HepG2 (cell line): ENCODE measurements around the gene DOCK2. TPM values are rescaled to one million over a fixed set of nuclear protein-coding genes. Genes with fewer than 3 reads are reported as not detected.

ENCODE experiments used
- ATAC-seq: fragments of 200-7000 bp; cut with Tn5 transposase; 3 replicates; pipeline ENCODE4 v1.9.1; 2020; ENCODE audit warnings: mild to moderate bottlenecking, moderate library complexity
- BruUV-seq: library from RNA; stranded (reverse); fragments of 400-500 nt; replicated peaks from 2 replicates; lab custom pipeline; 2021; lab: Mats Ljungman, UMichigan
- CTCF ChIA-PET: fragments of 300-600 bp; formaldehyde crosslinking; extraction: SDS; loops from one replicate; lab custom pipeline; 2021; ENCODE audit warnings: low total read pairs, inconsistent platforms, low intra/inter-chr PET ratio; lab: Yijun Ruan, JAX
- POLR2A ChIA-PET: fragments of 350-600 bp; sonication (Branson Sonifier 250); formaldehyde crosslinking; loops from one replicate; lab custom pipeline; 2020; ENCODE audit warnings: antibody characterized with exemption, inconsistent platforms; lab: Yijun Ruan, JAX
- DNase-seq: peaks from one replicate; pipeline ENCODE4 v3.0.0-alpha.2; 2015; ENCODE audit warnings: low spot score
- FAIRE-seq: peaks from 3 replicates; lab custom pipeline; 2011; peaks lifted over from hg19 to GRCh38; lab: Jason Lieb, UNC
- H2AFZ ChIP-seq: one replicate; pipeline ENCODE4 v1.6.1; 2011; ENCODE audit warnings: low read length, inconsistent platforms
- H3K27ac ChIP-seq: fragments of 300-600 bp; 3 replicates; pipeline ENCODE4 v1.8.0; 2011; ENCODE audit warnings: mixed run types, mild to moderate bottlenecking, mixed read lengths, low read length, inconsistent platforms; ENCODE audit not compliant: insufficient read depth; ENCODE audit errors: extremely low read length
- H3K27me3 ChIP-seq, 2 experiments: fragments of 200-600 bp in 1 of 2; 2 replicates in 1 of 2; 3 replicates in 1 of 2; pipeline versions ENCODE4 v1.6.0 to v1.8.0; 2011; ENCODE audit warnings: low read length in 2 of 2, mild to moderate bottlenecking in 2 of 2, moderate library complexity in 2 of 2, inconsistent platforms in 1 of 2; ENCODE audit not compliant: insufficient read depth in 2 of 2, control insufficient read depth in 1 of 2
- H3K36me3 ChIP-seq, 2 experiments: fragments of 200-600 bp in 1 of 2; replicated peaks in 1 of 2; 2 replicates in 1 of 2; 3 replicates in 1 of 2; pipeline versions ENCODE4 v1.5.1 to v1.8.0; 2011; ENCODE audit warnings: low read length in 2 of 2, inconsistent platforms in 1 of 2; ENCODE audit not compliant: insufficient read depth in 2 of 2, control insufficient read depth in 1 of 2
- H3K4me1 ChIP-seq: 2 replicates; pipeline ENCODE4 v1.5.1; 2012; ENCODE audit warnings: low read length, inconsistent platforms; ENCODE audit not compliant: insufficient read depth
- H3K4me2 ChIP-seq: 2 replicates; pipeline ENCODE4 v1.6.0; 2011; ENCODE audit warnings: low read depth, low read length, inconsistent platforms
- H3K4me3 ChIP-seq, 3 experiments: fragments of 200-600 bp in 1 of 3; sonication (generic), shearing (Covaris generic) in 1 of 3; replicated peaks in 1 of 3; 2 replicates each; pipeline ENCODE4 v1.5.1; 2011 to 2016; ENCODE audit warnings: low read length in 3 of 3, inconsistent platforms in 2 of 3, low read depth in 2 of 3, mild to moderate bottlenecking in 2 of 3, control low read depth in 1 of 3, mixed read lengths in 1 of 3; ENCODE audit not compliant: insufficient read depth in 1 of 3
- H3K79me2 ChIP-seq: one replicate; pipeline ENCODE4 v1.6.1; 2011; ENCODE audit warnings: low read length, inconsistent platforms; ENCODE audit not compliant: insufficient read depth
- H3K9ac ChIP-seq: 2 replicates; pipeline ENCODE4 v1.6.0; 2011; ENCODE audit warnings: mild to moderate bottlenecking, low read depth, low read length, inconsistent platforms; ENCODE audit not compliant: insufficient read depth
- H3K9me3 ChIP-seq: 2 replicates; pipeline ENCODE4 v1.5.1; 2012; ENCODE audit warnings: mild to moderate bottlenecking, low read length
- H4K20me1 ChIP-seq: 2 replicates; pipeline ENCODE4 v1.6.0; 2011; ENCODE audit warnings: inconsistent platforms, mild to moderate bottlenecking, low read length, moderate library complexity; ENCODE audit not compliant: insufficient read depth
- ARID4A ChIP-seq: sonication (generic); formaldehyde crosslinking; IDR thresholded peaks from 2 replicates; pipeline ENCODE4 v1.5.0; 2020; ENCODE audit warnings: mild to moderate bottlenecking, missing genetic modification reagents, borderline replicate concordance
- ATF7-NPFF ChIP-seq: sonication (generic); formaldehyde crosslinking; IDR thresholded peaks from 2 replicates; pipeline ENCODE4 v1.8.1; 2023; ENCODE audit warnings: mild to moderate bottlenecking, low read depth, missing genetic modification reagents, moderate library complexity
- CCDC6 ChIP-seq: sonication (generic); formaldehyde crosslinking; IDR thresholded peaks from 2 replicates; pipeline ENCODE4 v1.8.1; 2022; ENCODE audit warnings: mild to moderate bottlenecking, missing genetic modification reagents, moderate library complexity
- KAT8 ChIP-seq: IDR thresholded peaks from 2 replicates; pipeline ENCODE4 v1.6.1; 2016; ENCODE audit warnings: missing genetic modification reagents, missing compliant biosample characterization
- NBN ChIP-seq: fragments of 450-650 bp; conservative IDR thresholded peaks from 2 replicates; pipeline ENCODE4 v1.6.1; 2017
- SP5 ChIP-seq: IDR thresholded peaks from 2 replicates; pipeline ENCODE4 v1.6.1; 2016; ENCODE audit warnings: low read depth, borderline replicate concordance
- WIZ ChIP-seq: sonication (generic); formaldehyde crosslinking; IDR thresholded peaks from 2 replicates; pipeline ENCODE4 v1.5.1; 2020; ENCODE audit warnings: mild to moderate bottlenecking, missing genetic modification reagents
- ZNF496 ChIP-seq: sonication (generic); formaldehyde crosslinking; IDR thresholded peaks from 2 replicates; pipeline ENCODE4 v1.8.1; 2023; ENCODE audit warnings: mild to moderate bottlenecking, moderate library complexity, missing genetic modification reagents; ENCODE audit not compliant: insufficient replicate concordance
- ZNF878 ChIP-seq: sonication (generic); formaldehyde crosslinking; IDR thresholded peaks from 2 replicates; pipeline ENCODE4 v1.8.1; 2023; ENCODE audit warnings: mild to moderate bottlenecking, missing genetic modification reagents, moderate library complexity
- WGBS: methylation state at CpG from one replicate; pipeline ENCODE4 v1.1.6; 2017; ENCODE audit warnings: low lambda C conversion rate; 5-methylcytosine and 5-hydroxymethylcytosine counted together
- in situ Hi-C: cut with HindIII; loops from 2 replicates; pipeline ENCODE4 v1.10.0; 2017; ENCODE audit warnings: low pct_unique_long_range_greater_than_20kb; ENCODE audit not compliant: extremely low pct_ligation_motif_present
- intact Hi-C: fragments of 100-400 bp; cut with micrococcal nuclease; formaldehyde crosslinking; loops from one replicate; pipeline ENCODE4 v1.10.0; 2022; ENCODE audit not compliant: unreplicated experiment
- polyA plus RNA-seq, 8 experiments: library from polyadenylated mRNA; depleted of rRNA in 3 of 8; stranded (reverse) in 7 of 8; unstranded in 1 of 8; fragments of >200 nt; fragmentation: Illumina TruSeq in 4 of 8; extraction: Trizol in 4 of 8; gene quantifications; 2 replicates each; pipeline versions ENCODE4 v1.2.1 to v1.2.3, GENCODE V29; 2011 to 2016; ENCODE audit warnings: low read depth in 4 of 8, missing spikeins in 1 of 8, mixed read lengths in 1 of 8; ENCODE audit not compliant: insufficient read depth in 1 of 8
- total RNA-seq, 5 experiments: library from RNA; depleted of rRNA; stranded (reverse); fragments of >200 nt; fragmentation: Illumina TruSeq; extraction: Trizol; gene quantifications; 2 replicates each; pipeline ENCODE4 v1.2.3, GENCODE V29; 2016; ENCODE audit warnings: low read depth in 1 of 5
- TF ChIP-seq, protein P1 (sequence below): sonication (generic); formaldehyde crosslinking; IDR thresholded peaks from 2 replicates; pipeline ENCODE4 v1.8.0; 2022; ENCODE audit warnings: missing genetic modification reagents, mild to moderate bottlenecking, inconsistent platforms, borderline replicate concordance
- TF ChIP-seq, protein P2 (sequence below): sonication (generic); formaldehyde crosslinking; conservative IDR thresholded peaks from 2 replicates; pipeline ENCODE4 v1.8.1; 2023; ENCODE audit warnings: missing genetic modification reagents

Gene DOCK2
- total and polyA plus RNA-seq, 2 of the 13 experiments (the other 11 are each of a cell fraction or from before 2014, with no cell fraction given), result not detected

DNA sequence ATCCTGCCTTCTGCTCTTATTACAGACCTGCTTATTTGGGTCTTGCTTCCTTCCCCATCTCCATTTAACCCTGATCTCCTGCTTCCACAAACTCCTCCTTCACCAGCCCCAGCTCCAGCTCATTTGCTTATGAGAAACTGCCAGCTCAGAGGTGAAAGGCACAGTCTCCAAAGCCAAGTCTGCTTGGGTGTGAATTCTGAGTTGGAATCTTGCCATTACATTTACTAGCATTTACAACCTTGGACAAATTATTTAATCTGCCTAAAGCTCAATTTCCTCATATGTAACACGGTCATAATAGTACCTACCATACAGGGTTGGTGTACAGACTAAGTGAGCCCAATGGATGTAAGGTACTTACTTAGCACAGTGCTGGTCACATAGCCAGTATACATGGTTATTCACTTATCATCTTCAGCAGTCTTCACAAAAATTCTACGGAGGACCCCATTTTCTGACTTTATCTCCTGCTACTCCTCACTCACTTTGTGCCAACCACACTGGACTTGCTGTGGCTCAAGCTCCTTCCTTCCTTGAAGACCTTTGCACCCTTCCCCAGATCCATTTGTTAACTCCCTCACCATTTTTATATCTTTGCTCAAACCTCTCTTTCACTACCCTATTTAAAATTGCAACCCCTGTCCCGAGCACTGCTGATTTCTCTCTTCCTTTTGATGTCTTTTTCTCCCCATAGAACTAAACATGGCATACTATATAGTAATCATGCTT is 86.2 kb downstream of the DOCK2 start:
- H3K9ac ChIP-seq, result no peak overlapping the region
- ChIA-PET CTCF (no interaction called here), POLR2A (no interaction called here)
- no peaks in the 10 kb centered on the region for H3K79me2 ChIP-seq
- in situ Hi-C loops, result no loop called here
- no peaks in the 10 kb centered on the region for H3K27me3 ChIP-seq
- no peaks in the 10 kb centered on the region for H3K4me1 ChIP-seq
- intact Hi-C loops, result no loop called here
- BruUV-seq, result no TSS peak
- DNase-seq (no peak), FAIRE-seq (no peak), ATAC-seq (no peak)
- no peak overlapping the region for H2AFZ ChIP-seq
- no peaks in the 10 kb centered on the region for H3K36me3 ChIP-seq
- no peak overlapping the region for H3K4me3 ChIP-seq
- TF ChIP-seq NBN, result no peak
- TF ChIP-seq CCDC6 (CRISPR knock-in tag), result no peak
- TF ChIP-seq, protein P1, sequence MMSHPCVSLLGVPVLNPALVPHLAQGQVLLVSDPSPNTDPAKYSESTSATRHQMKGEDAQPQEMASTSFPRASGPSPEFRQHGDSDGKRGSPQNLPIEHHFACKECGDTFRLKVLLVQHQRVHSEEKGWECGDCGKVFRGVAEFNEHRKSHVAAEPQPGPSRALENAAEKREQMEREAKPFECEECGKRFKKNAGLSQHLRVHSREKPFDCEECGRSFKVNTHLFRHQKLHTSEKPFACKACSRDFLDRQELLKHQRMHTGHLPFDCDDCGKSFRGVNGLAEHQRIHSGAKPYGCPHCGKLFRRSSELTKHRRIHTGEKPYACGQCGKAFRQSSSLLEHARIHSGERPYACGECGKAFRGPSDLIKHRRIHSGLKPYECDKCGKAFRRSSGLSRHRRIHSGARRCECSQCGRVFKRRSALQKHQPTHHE, result no peak
- TF ChIP-seq ATF7-NPFF, result no peak
- TF ChIP-seq ZNF496, result no peak
- TF ChIP-seq, protein P2, sequence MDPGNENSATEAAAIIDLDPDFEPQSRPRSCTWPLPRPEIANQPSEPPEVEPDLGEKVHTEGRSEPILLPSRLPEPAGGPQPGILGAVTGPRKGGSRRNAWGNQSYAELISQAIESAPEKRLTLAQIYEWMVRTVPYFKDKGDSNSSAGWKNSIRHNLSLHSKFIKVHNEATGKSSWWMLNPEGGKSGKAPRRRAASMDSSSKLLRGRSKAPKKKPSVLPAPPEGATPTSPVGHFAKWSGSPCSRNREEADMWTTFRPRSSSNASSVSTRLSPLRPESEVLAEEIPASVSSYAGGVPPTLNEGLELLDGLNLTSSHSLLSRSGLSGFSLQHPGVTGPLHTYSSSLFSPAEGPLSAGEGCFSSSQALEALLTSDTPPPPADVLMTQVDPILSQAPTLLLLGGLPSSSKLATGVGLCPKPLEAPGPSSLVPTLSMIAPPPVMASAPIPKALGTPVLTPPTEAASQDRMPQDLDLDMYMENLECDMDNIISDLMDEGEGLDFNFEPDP (CRISPR knock-in tag), result no peak
- TF ChIP-seq WIZ, result no peak
- TF ChIP-seq SP5 (CRISPR knock-in tag), result no peak
- no peak for TF ChIP-seq KAT8 (CRISPR knock-in tag)
- TF ChIP-seq ZNF878 (CRISPR knock-in tag), result no peak
- no peak for TF ChIP-seq ARID4A (CRISPR knock-in tag)
- no peaks in the 10 kb centered on the region for H3K9me3 ChIP-seq
- H3K27ac ChIP-seq, result no peak overlapping the region
- no peak overlapping the region for H3K4me2 ChIP-seq
- WGBS, result under 1% methylated on average over 3 of the region's 3 CpGs
- no peaks in the 10 kb centered on the region for H4K20me1 ChIP-seq
